Measurements from ENCODE around the gene TPX2.
A peak's percentile ranks its signal among the peaks of the same experiment; 100 is the strongest.

Gene TPX2

DNA sequence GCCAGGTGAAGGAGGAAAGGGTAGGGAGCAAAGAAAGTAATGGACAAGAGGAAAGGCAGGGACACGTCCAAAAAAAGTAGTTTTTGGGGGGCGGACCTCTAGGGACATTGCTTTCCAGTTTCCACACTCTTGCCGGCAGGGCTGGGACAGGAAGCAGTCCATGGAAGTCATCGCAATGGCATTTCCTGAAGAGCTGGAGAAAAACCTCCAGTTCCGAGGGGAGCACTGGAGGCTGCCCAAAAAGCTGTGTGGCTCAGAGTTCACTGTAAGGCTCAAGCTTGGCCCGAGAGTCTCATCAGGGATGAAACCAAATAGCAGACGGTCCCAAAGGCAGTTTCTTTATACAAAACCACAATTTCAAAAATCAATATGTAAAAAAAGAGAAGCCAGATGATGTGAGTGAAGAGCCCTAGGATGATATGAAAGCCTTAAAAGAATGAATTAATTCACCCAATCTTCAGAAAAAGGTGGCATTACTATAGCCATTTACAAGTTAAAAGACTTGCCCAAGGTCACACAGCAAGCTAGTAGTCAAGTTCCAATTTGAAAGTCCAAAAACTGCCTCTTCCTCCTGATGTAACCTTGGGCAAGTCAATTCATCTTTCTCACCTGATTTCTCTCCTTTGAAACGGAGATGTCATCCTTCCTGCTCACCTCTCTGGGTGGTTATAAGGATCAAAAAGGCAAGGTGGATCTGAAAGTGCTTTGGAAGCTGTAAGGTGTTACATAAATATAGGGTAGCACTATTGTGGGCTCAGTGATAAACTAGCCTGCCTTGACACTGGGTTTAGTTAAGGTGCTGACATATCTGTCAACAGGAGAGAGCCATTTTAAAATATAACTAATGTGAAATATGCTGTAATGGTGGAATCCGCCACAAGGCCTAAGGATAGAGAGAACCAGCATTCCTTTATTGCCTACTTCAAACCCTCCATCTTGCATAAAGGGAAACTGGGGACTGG is 25.5 kb upstream of the TPX2 start:
- TF ChIP-seq CTCF (IDR thresholded peaks at IDR 0.05; ENCODE audit: low read depth, low read length, missing control alignments): no peak
- Histone ChIP-seq H3K27me3 (replicated peaks) (no peaks in the 10 kb centered on the region), H3K4me3 (ENCODE audit: low read depth, low read length) (peak overlapping the region; percentile 20), H3K36me3 (replicated peaks) (peaks cover 43% of the 10 kb centered on the region), H3K27ac (peak overlapping the region; percentile 94)
- DNase-seq: peak; percentile 83
- in situ Hi-C loops (cut with HindIII; ENCODE audit: low pct_ligation_motif_present, low sequenced_read_pairs): no loop called here

- Histone ChIP-seq H3K27me3 (replicated peaks) (no peaks in the 10 kb centered on the region), H3K4me3 (ENCODE audit: low read depth, low read length) (no peak overlapping the region), H3K36me3 (replicated peaks) (peaks cover 46% of the 10 kb centered on the region), H3K27ac (no peak overlapping the region)
- DNase-seq: no peak
- no peak for TF ChIP-seq CTCF (IDR thresholded peaks at IDR 0.05; ENCODE audit: low read depth, low read length, missing control alignments)
- in situ Hi-C loops (cut with HindIII; ENCODE audit: low pct_ligation_motif_present, low sequenced_read_pairs): no loop called here
These were observed 23.3 kb upstream of the TPX2 start for GRCh38 chr20:31715766-31716165.

DNA sequence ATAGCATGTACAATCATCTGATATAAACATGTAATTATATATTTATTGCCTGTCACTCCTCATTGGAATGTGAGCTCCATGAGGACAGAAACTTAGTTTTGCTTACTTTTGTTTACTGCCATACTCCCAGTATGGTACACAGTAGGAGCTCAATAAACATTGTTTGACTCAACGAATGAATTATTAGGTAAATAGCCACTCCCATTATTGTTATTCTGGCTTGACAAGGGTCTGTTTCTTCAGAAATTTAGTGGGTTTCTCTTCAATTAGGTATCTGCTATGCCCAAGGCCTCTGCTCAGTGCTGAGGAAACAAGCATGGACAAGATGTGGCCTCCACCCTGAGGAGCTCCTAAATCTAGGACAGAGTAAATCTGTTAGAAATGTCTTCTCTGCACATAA is 22.7 kb upstream of the TPX2 start:
- peaks cover 48% of the 10 kb centered on the region for H3K36me3 ChIP-seq (replicated peaks)
- H3K27ac ChIP-seq: no peak overlapping the region
- in situ Hi-C loops (cut with HindIII; ENCODE audit: low pct_ligation_motif_present, low sequenced_read_pairs): no loop called here
- H3K27me3 ChIP-seq (replicated peaks): no peaks in the 10 kb centered on the region
- H3K4me3 ChIP-seq (ENCODE audit: low read depth, low read length): no peak overlapping the region
- DNase-seq: no peak
- no peak for TF ChIP-seq CTCF (IDR thresholded peaks at IDR 0.05; ENCODE audit: low read depth, low read length, missing control alignments)

DNA sequence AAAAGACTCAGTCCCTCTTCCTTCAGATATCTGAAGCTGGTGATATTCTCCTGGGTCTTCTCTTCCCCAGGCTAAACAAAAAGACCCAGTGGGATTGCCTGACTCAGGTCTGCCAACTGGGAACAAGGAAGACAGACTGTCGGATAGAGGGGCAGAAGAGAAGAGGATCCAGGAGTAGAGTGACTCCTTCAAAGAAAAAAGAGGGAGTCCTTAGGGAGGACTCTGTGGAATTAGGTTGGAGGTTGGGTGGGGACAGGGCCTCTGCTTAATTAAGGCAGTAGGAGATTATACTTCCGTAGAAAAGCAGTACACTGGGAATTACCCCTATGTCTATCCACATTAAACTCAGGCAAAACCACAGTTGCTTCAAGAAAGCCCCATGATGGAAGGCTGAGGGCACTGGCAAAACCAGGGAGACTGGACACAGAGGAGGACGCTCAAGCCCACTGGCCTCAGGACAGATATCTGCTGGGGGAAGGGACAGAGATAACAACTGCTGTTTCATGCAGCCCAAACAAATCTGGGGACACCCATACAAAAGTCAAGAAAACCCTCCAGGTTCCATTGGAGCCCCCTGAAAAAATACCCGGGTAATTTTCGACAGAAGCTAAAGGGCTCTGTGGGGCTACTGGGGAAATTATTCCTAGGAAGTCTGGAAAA is 22.1 kb upstream of the TPX2 start:
- Histone ChIP-seq H3K27me3 (replicated peaks) (no peaks in the 10 kb centered on the region), H3K36me3 (replicated peaks) (peaks cover 52% of the 10 kb centered on the region), H3K27ac (no peak overlapping the region), H3K4me3 (ENCODE audit: low read depth, low read length) (no peak overlapping the region)
- TF ChIP-seq CTCF (IDR thresholded peaks at IDR 0.05; ENCODE audit: low read depth, low read length, missing control alignments): no peak
- DNase-seq: no peak
- in situ Hi-C loops (cut with HindIII; ENCODE audit: low pct_ligation_motif_present, low sequenced_read_pairs): no loop called here

- TF ChIP-seq CTCF (IDR thresholded peaks at IDR 0.05; ENCODE audit: low read depth, low read length, missing control alignments): no peak
- H3K27ac ChIP-seq: no peak overlapping the region
- in situ Hi-C loops (cut with HindIII; ENCODE audit: low pct_ligation_motif_present, low sequenced_read_pairs): no loop called here
- H3K27me3 ChIP-seq (replicated peaks): no peaks in the 10 kb centered on the region
- no peak for DNase-seq
- H3K36me3 ChIP-seq (replicated peaks): peaks cover 52% of the 10 kb centered on the region
- H3K4me3 ChIP-seq (ENCODE audit: low read depth, low read length): no peak overlapping the region
These were observed 21.4 kb upstream of the TPX2 start for GRCh38 chr20:31717478-31718201.

Measured in brain microvascular endothelial cell (primary cell).